Endothelial cell of umbilical vein (primary cell): ENCODE results near the gene CACNA1A. TPM values are rescaled to one million over a fixed set of nuclear protein-coding genes. Genes with fewer than 3 reads are reported as not detected.

Source experiments
- BruUV-seq: library from RNA; stranded (reverse); fragments of 400-500 nt; replicated peaks from 2 replicates; lab custom pipeline; 2021; lab: Mats Ljungman, UMichigan
- CTCF ChIA-PET: fragments of 300-600, 350-600 bp; sonication (Branson Sonifier 250); formaldehyde crosslinking; loops from one replicate; lab custom pipeline; 2021; ENCODE audit warnings: antibody characterized with exemption, inconsistent platforms; lab: Charles Lee
- POLR2A ChIA-PET: fragments of 300-600, 350-600 bp; sonication (Branson Sonifier 250); formaldehyde crosslinking; loops from one replicate; lab custom pipeline; 2021; ENCODE audit warnings: antibody characterized with exemption, inconsistent platforms; lab: Charles Lee
- DNase-seq: peaks from one replicate; pipeline ENCODE4 v3.0.0-alpha.2; 2011; ENCODE audit warnings: low read depth, low spot score
- FAIRE-seq: peaks from 2 replicates; lab custom pipeline; 2011; peaks lifted over from hg19 to GRCh38; lab: Jason Lieb, UNC
- H2AFZ ChIP-seq: 2 replicates; pipeline ENCODE4 v1.6.0; 2012; ENCODE audit warnings: low read depth, low read length, control low read depth, inconsistent platforms
- H3K27ac ChIP-seq: 2 replicates; pipeline ENCODE4 v1.5.1; 2011; ENCODE audit warnings: low read depth, mild to moderate bottlenecking, control low read depth, low read length, moderate library complexity; ENCODE audit not compliant: insufficient read depth
- H3K27me3 ChIP-seq, 2 experiments: 2 replicates each; pipeline versions ENCODE4 v1.6.0 to v1.6.1; 2011; ENCODE audit warnings: low read length in 2 of 2, mixed read lengths in 1 of 2; ENCODE audit not compliant: control insufficient read depth in 2 of 2, insufficient read depth in 2 of 2
- H3K36me3 ChIP-seq, 2 experiments: 2 replicates in 1 of 2; 3 replicates in 1 of 2; pipeline ENCODE4 v1.5.1; 2011; ENCODE audit warnings: low read length in 2 of 2, mild to moderate bottlenecking in 1 of 2, moderate library complexity in 1 of 2; ENCODE audit not compliant: control insufficient read depth in 2 of 2, insufficient read depth in 2 of 2; ENCODE audit errors: extremely low read depth in 1 of 2
- H3K4me1 ChIP-seq: 3 replicates; pipeline ENCODE4 v1.5.1; 2011; ENCODE audit warnings: mild to moderate bottlenecking, low read length; ENCODE audit not compliant: control insufficient read depth, insufficient read depth; ENCODE audit errors: extremely low read depth
- H3K4me2 ChIP-seq: 2 replicates; pipeline ENCODE4 v1.6.1; 2011; ENCODE audit warnings: low read length, control low read depth, mixed read lengths; ENCODE audit not compliant: insufficient read depth
- H3K4me3 ChIP-seq, 3 experiments: fragments of 200-600 bp in 1 of 3; sonication (generic), shearing (Covaris generic) in 1 of 3; replicated peaks in 1 of 3; 2 replicates each; pipeline ENCODE4 v1.5.1; 2011 to 2016; ENCODE audit warnings: control low read depth in 3 of 3, low read length in 3 of 3, mild to moderate bottlenecking in 2 of 3, inconsistent platforms in 1 of 3, low read depth in 1 of 3, moderate library complexity in 1 of 3; ENCODE audit not compliant: insufficient read depth in 1 of 3
- H3K79me2 ChIP-seq: 2 replicates; pipeline ENCODE4 v1.6.0; 2012; ENCODE audit warnings: low read length, inconsistent platforms; ENCODE audit not compliant: control insufficient read depth, insufficient read depth
- H3K9ac ChIP-seq: replicated peaks from 2 replicates; pipeline ENCODE3; 2011; ENCODE audit warnings: low read length, control low read depth; ENCODE audit not compliant: insufficient read depth; ENCODE audit errors: extremely low read depth
- H3K9me1 ChIP-seq: replicated peaks from 3 replicates; pipeline ENCODE4 v1.6.0; 2011; ENCODE audit warnings: mild to moderate bottlenecking, low read length; ENCODE audit not compliant: control insufficient read depth, insufficient read depth; ENCODE audit errors: extremely low read depth
- H3K9me3 ChIP-seq: replicated peaks from 2 replicates; pipeline ENCODE4 v1.5.1; 2012; ENCODE audit warnings: low read length, inconsistent platforms; ENCODE audit not compliant: control insufficient read depth, insufficient read depth
- H4K20me1 ChIP-seq: replicated peaks from 2 replicates; pipeline ENCODE3; 2011; ENCODE audit warnings: mild to moderate bottlenecking, low read length; ENCODE audit not compliant: control insufficient read depth, insufficient read depth; ENCODE audit errors: extremely low read depth
- FOS ChIP-seq: IDR thresholded peaks from 2 replicates; pipeline ENCODE4 v1.6.1; 2011; ENCODE audit warnings: mild to moderate bottlenecking, low read length, moderate library complexity, borderline replicate concordance; ENCODE audit not compliant: insufficient read depth
- JUN ChIP-seq: IDR thresholded peaks from 2 replicates; pipeline ENCODE4 v1.6.1; 2011; ENCODE audit warnings: borderline replicate concordance, low read depth; ENCODE audit not compliant: insufficient read length, insufficient read depth
- POLR2AphosphoS5 ChIP-seq: IDR thresholded peaks from 2 replicates; pipeline ENCODE4 v1.6.1; 2012; ENCODE audit warnings: low read depth, mild to moderate bottlenecking, control low read depth, low read length, moderate library complexity; ENCODE audit not compliant: insufficient read depth
- dilution Hi-C: fragments of 300-500 bp; cut with MboI; formaldehyde crosslinking; loops from one replicate; pipeline ENCODE4 v1.15.0; 2019; ENCODE audit warnings: low sequenced_read_pairs; ENCODE audit not compliant: extremely low pct_ligation_motif_present
- intact Hi-C: fragments of 100-400 bp; cut with micrococcal nuclease; formaldehyde crosslinking; loops from one replicate; pipeline ENCODE4 v1.10.0; 2022
- polyA plus RNA-seq, 4 experiments: library from polyadenylated mRNA; depleted of rRNA in 3 of 4; stranded (reverse) in 3 of 4; unstranded in 1 of 4; fragments of >200 nt; gene quantifications; 2 replicates each; pipeline versions ENCODE4 v1.2.1 to v1.2.3, GENCODE V29; 2011 to 2012; ENCODE audit warnings: missing spikeins in 1 of 4
- total RNA-seq: library from RNA; stranded (reverse); gene quantifications from 2 replicates; pipeline ENCODE4 v1.2.3, GENCODE V29; 2021
- TF ChIP-seq, protein P1 (sequence below): IDR thresholded peaks from 2 replicates; pipeline ENCODE4 v1.6.1; 2011; ENCODE audit not compliant: insufficient read depth, insufficient read length

The CACNA1A gene
- total and polyA plus RNA-seq, 2 donors (not counting 3 experiments of a cell fraction or from before 2014, with no cell fraction given): 0.17 to 0.38 TPM

- dilution Hi-C loops (no loop called here), intact Hi-C loops (loop anchor here (1.0 to 5.0 kb wide), 2 partner anchors 12 to 568 kb away; no protein-coding TSS in a partner anchor)
- Histone ChIP-seq H3K79me2 (no peaks in the 10 kb centered on the region), H3K4me2 (peak overlapping the region; percentile 51), H3K9ac (peak overlapping the region; percentile 84), H3K27ac (peak overlapping the region; percentile 99), H4K20me1 (no peaks in the 10 kb centered on the region), H3K9me3 (no peaks in the 10 kb centered on the region), H3K9me1 (no peaks in the 10 kb centered on the region), H2AFZ (no peak overlapping the region), H3K27me3 (no peaks in the 10 kb centered on the region), H3K36me3 (no peaks in the 10 kb centered on the region), H3K4me3 (no peak overlapping the region), H3K4me1 (peaks cover 49% of the 10 kb centered on the region)
- FAIRE-seq (peak; percentile 83), DNase-seq (peak; percentile 89)
- TF ChIP-seq, protein P1, sequence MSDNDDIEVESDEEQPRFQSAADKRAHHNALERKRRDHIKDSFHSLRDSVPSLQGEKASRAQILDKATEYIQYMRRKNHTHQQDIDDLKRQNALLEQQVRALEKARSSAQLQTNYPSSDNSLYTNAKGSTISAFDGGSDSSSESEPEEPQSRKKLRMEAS: no peak
- TF ChIP-seq JUN (no peak), FOS (peak; percentile 79), POLR2AphosphoS5 (peak; percentile 73)
- ChIA-PET CTCF (interaction anchor here (0.6 to 2.8 kb wide), 8 partner anchors 9 to 113 kb away, joined by 3 to 24 read pairs (median 6); no protein-coding TSS in a partner anchor), POLR2A (interaction anchor here (0.6 to 3.3 kb wide), 4 partner anchors 9 to 42 kb away, joined by 3 to 25 read pairs (median 12); no protein-coding TSS in a partner anchor)
- no TSS peak for BruUV-seq
Observed at GRCh38 chr19:13164343-13165161, 341.7 kb downstream of the CACNA1A start.
